Astrocyte (in vitro differentiated cells and primary cell): ENCODE measurements around the gene ZNF469. TPM values are rescaled to one million over a fixed set of nuclear protein-coding genes. Genes with fewer than 3 reads are reported as not detected.

ENCODE experiments used
- DNase-seq: peaks from one replicate; pipeline ENCODE4 v3.0.0-alpha.2; 2010; ENCODE audit warnings: low read depth
- FAIRE-seq: peaks from 2 replicates; lab custom pipeline; 2011; peaks lifted over from hg19 to GRCh38; lab: Jason Lieb, UNC
- H2AFZ ChIP-seq: 2 replicates; pipeline ENCODE4 v1.6.0; 2012; ENCODE audit warnings: low read depth, low read length, inconsistent platforms
- H3K27ac ChIP-seq: 2 replicates; pipeline ENCODE4 v1.5.1; 2011; ENCODE audit warnings: low read depth, low read length, inconsistent platforms
- H3K27me3 ChIP-seq: 2 replicates; pipeline ENCODE4 v1.6.0; 2011; ENCODE audit warnings: low read length, inconsistent platforms; ENCODE audit not compliant: insufficient read depth
- H3K36me3 ChIP-seq: 2 replicates; pipeline ENCODE4 v1.5.1; 2011; ENCODE audit warnings: low read length, inconsistent platforms; ENCODE audit not compliant: insufficient read depth
- H3K4me1 ChIP-seq: 2 replicates; pipeline ENCODE4 v1.5.1; 2011; ENCODE audit warnings: low read length, inconsistent platforms; ENCODE audit not compliant: insufficient read depth
- H3K4me2 ChIP-seq: 2 replicates; pipeline ENCODE4 v1.6.0; 2012; ENCODE audit warnings: low read length, inconsistent platforms
- H3K4me3 ChIP-seq: 2 replicates; pipeline ENCODE4 v1.5.1; 2011; ENCODE audit warnings: low read depth, mild to moderate bottlenecking, low read length, inconsistent platforms; ENCODE audit not compliant: insufficient read depth
- H3K79me2 ChIP-seq: 2 replicates; pipeline ENCODE4 v1.6.0; 2012; ENCODE audit warnings: mild to moderate bottlenecking, low read length, inconsistent platforms; ENCODE audit not compliant: insufficient read depth
- H3K9ac ChIP-seq: 2 replicates; pipeline ENCODE4 v1.6.0; 2012; ENCODE audit warnings: mild to moderate bottlenecking, low read length, inconsistent platforms
- H3K9me3 ChIP-seq: 2 replicates; pipeline ENCODE4 v1.5.1; 2012; ENCODE audit warnings: low read depth, mild to moderate bottlenecking, low read length, inconsistent platforms; ENCODE audit not compliant: insufficient read depth
- H4K20me1 ChIP-seq: 2 replicates; pipeline ENCODE4 v1.6.0; 2012; ENCODE audit warnings: low read length, inconsistent platforms; ENCODE audit not compliant: insufficient read depth
- H3K27ac Mint-ChIP-seq: one replicate; pipeline ENCODE4 v1.8.0; 2021; ENCODE audit warnings: mild to moderate bottlenecking, mixed read lengths; ENCODE audit not compliant: unreplicated experiment
- H3K27me3 Mint-ChIP-seq: one replicate; pipeline ENCODE4 v1.8.0; 2021; ENCODE audit warnings: low read depth, mixed read lengths; ENCODE audit not compliant: unreplicated experiment
- H3K36me3 Mint-ChIP-seq: one replicate; pipeline ENCODE4 v1.8.0; 2021; ENCODE audit warnings: low read depth, mixed read lengths; ENCODE audit not compliant: unreplicated experiment
- H3K4me1 Mint-ChIP-seq: one replicate; pipeline ENCODE4 v1.8.0; 2021; ENCODE audit warnings: low read depth, mixed read lengths; ENCODE audit not compliant: unreplicated experiment
- H3K4me3 Mint-ChIP-seq: one replicate; pipeline ENCODE4 v1.8.0; 2021; ENCODE audit warnings: mild to moderate bottlenecking, moderate library complexity, mixed read lengths; ENCODE audit not compliant: unreplicated experiment
- H3K9me3 Mint-ChIP-seq: one replicate; pipeline ENCODE4 v1.8.0; 2021; ENCODE audit warnings: mild to moderate bottlenecking, mixed read lengths; ENCODE audit not compliant: unreplicated experiment
- CTCF ChIP-seq: IDR thresholded peaks from 2 replicates; pipeline ENCODE4 v1.5.1; 2011; ENCODE audit warnings: low read depth, mild to moderate bottlenecking, inconsistent platforms, low read length, moderate library complexity; ENCODE audit not compliant: insufficient read depth
- EZH2 ChIP-seq: IDR thresholded peaks from 2 replicates; pipeline ENCODE4 v1.6.1; 2012; ENCODE audit warnings: mild to moderate bottlenecking, low read length, inconsistent platforms; ENCODE audit not compliant: insufficient read depth
- total RNA-seq: library from RNA; stranded (reverse); gene quantifications from 2 replicates; pipeline ENCODE4 v1.2.1, GENCODE V29; 2021

Gene ZNF469
- total RNA-seq, 1 donor from 2014 or later: 17.7 TPM

DNA sequence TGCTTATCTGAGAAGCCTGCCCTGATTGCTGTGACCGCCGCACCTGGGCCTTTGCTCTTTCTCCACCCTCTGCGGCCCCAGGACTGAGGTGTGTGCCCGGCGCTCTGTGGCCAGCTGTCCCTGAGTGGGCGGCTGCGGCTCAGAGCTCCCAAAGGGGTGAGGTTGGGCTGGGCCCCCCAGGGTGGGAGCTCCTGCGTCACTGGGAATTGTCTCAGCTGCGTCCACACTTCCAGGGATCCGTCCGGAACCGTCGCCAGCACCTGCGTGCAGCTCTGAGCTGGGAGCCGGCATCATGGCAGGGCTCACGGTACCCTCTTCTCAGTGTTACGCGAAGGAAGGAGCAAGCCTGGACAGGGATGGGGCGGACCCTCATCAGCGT lies 24.3 kb downstream of the ZNF469 start:
- no peak overlapping the region for H3K27ac Mint-ChIP-seq
- no peak overlapping the region for H3K27ac ChIP-seq
- no peak overlapping the region for H3K4me2 ChIP-seq
- no peaks in the 10 kb centered on the region for H3K27me3 ChIP-seq
- H4K20me1 ChIP-seq: peaks cover 89% of the 10 kb centered on the region
- H3K4me3 ChIP-seq: no peak overlapping the region
- H3K9ac ChIP-seq: no peak overlapping the region
- no peaks in the 10 kb centered on the region for H3K4me1 Mint-ChIP-seq
- peaks cover 53% of the 10 kb centered on the region for H3K79me2 ChIP-seq
- FAIRE-seq (no peak), DNase-seq (no peak)
- H3K9me3 ChIP-seq: no peaks in the 10 kb centered on the region
- H3K4me3 Mint-ChIP-seq: no peak overlapping the region
- H2AFZ ChIP-seq: no peak overlapping the region
- no peaks in the 10 kb centered on the region for H3K9me3 Mint-ChIP-seq
- H3K27me3 Mint-ChIP-seq: no peaks in the 10 kb centered on the region
- H3K36me3 Mint-ChIP-seq: peaks cover 19% of the 10 kb centered on the region
- no peaks in the 10 kb centered on the region for H3K36me3 ChIP-seq
- H3K4me1 ChIP-seq: peaks cover 8% of the 10 kb centered on the region
- TF ChIP-seq CTCF (no peak), EZH2 (no peak)

DNA sequence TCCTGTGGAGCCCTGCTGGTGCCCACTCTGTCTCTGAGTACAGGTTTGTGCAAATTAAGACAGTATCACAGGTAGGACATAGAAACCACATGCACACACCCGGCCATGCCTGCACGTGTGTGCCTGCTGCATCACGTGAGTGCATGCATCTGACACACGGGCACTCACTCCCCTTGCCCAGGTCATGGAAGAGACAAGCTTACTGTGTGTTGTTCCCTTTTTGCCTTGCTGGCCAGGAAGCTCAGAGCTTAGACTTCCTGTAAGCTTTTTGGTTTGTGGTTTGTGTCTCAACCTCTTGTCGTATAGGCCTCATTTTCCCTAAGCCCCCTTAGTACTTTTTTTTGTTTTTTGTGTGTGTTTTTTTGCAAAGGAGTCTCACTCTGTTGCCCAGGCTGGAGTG lies 25.0 kb downstream of the ZNF469 start:
- peaks cover 51% of the 10 kb centered on the region for H3K79me2 ChIP-seq
- no peak overlapping the region for H3K4me2 ChIP-seq
- H3K4me3 ChIP-seq: no peak overlapping the region
- TF ChIP-seq CTCF (no peak), EZH2 (no peak)
- H3K27me3 Mint-ChIP-seq: no peaks in the 10 kb centered on the region
- no peaks in the 10 kb centered on the region for H3K27me3 ChIP-seq
- no peak overlapping the region for H3K4me3 Mint-ChIP-seq
- no peak overlapping the region for H2AFZ ChIP-seq
- FAIRE-seq (no peak), DNase-seq (no peak)
- no peak overlapping the region for H3K27ac ChIP-seq
- no peaks in the 10 kb centered on the region for H3K4me1 Mint-ChIP-seq
- H4K20me1 ChIP-seq: peaks cover 91% of the 10 kb centered on the region
- peaks cover 8% of the 10 kb centered on the region for H3K4me1 ChIP-seq
- H3K9me3 Mint-ChIP-seq: no peaks in the 10 kb centered on the region
- peaks cover 21% of the 10 kb centered on the region for H3K36me3 Mint-ChIP-seq
- no peak overlapping the region for H3K9ac ChIP-seq
- H3K9me3 ChIP-seq: no peaks in the 10 kb centered on the region
- H3K27ac Mint-ChIP-seq: no peak overlapping the region
- no peaks in the 10 kb centered on the region for H3K36me3 ChIP-seq

GRCh38 chr16:88408561-88409142 lies 25.9 kb downstream of the ZNF469 start:
- peaks cover 18% of the 10 kb centered on the region for H3K36me3 Mint-ChIP-seq
- Histone ChIP-seq H3K36me3 (no peaks in the 10 kb centered on the region), H3K9me3 (no peaks in the 10 kb centered on the region), H3K9ac (no peak overlapping the region), H3K4me3 (no peak overlapping the region), H3K79me2 (peaks cover 54% of the 10 kb centered on the region), H2AFZ (no peak overlapping the region), H3K4me1 (peaks cover 8% of the 10 kb centered on the region), H3K4me2 (no peak overlapping the region), H3K27ac (no peak overlapping the region), H3K27me3 (no peaks in the 10 kb centered on the region), H4K20me1 (peaks cover 92% of the 10 kb centered on the region)
- no peak for FAIRE-seq
- H3K27ac Mint-ChIP-seq: no peak overlapping the region
- no peak overlapping the region for H3K4me3 Mint-ChIP-seq
- no peak for DNase-seq
- no peak for TF ChIP-seq CTCF
- no peaks in the 10 kb centered on the region for H3K4me1 Mint-ChIP-seq
- H3K27me3 Mint-ChIP-seq: no peaks in the 10 kb centered on the region
- H3K9me3 Mint-ChIP-seq: no peaks in the 10 kb centered on the region
